SK-N-SH (cell line): ENCODE data around the gene SERTAD2. TPM values are rescaled to one million over a fixed set of nuclear protein-coding genes. Genes with fewer than 3 reads are reported as not detected.

Experiments
- CTCF ChIA-PET: fragments of 300-600, 350-600 bp; formaldehyde crosslinking; extraction: SDS; loops from one replicate; lab custom pipeline; 2021; lab: Yijun Ruan, JAX
- POLR2A ChIA-PET: fragments of 350-600 bp; sonication (Branson Sonifier 250); formaldehyde crosslinking; extraction: SDS; loops from one replicate; lab custom pipeline; 2020; ENCODE audit warnings: antibody characterized with exemption, inconsistent platforms; lab: Yijun Ruan, JAX
- DNase-seq: peaks from one replicate; pipeline ENCODE4 v3.0.0; 2012
- H2AFZ ChIP-seq: fragments of 200-600 bp; sonication (generic); 2 replicates; pipeline ENCODE4 v1.8.1; 2016; ENCODE audit warnings: antibody characterized with exemption, mild to moderate bottlenecking, low read depth
- H3F3A ChIP-seq: fragments of 200-600 bp; sonication (generic); replicated peaks from 2 replicates; pipeline ENCODE3; 2016; ENCODE audit warnings: antibody characterized with exemption, mild to moderate bottlenecking; ENCODE audit not compliant: insufficient read depth
- H3K27ac ChIP-seq, 2 experiments: fragments of 200-500 bp in 1 of 2; fragments of 200-600 bp in 1 of 2; sonication (Bioruptor generic) in 1 of 2; sonication (generic), shearing (Covaris generic) in 1 of 2; 2 replicates each; pipeline versions ENCODE4 v1.5.1 to v1.6.1; 2014 to 2016; ENCODE audit warnings: low read depth in 2 of 2, inconsistent platforms in 1 of 2, low read length in 1 of 2, mild to moderate bottlenecking in 1 of 2, mixed read lengths in 1 of 2
- H3K27me3 ChIP-seq: fragments of 200-600 bp; sonication (generic), shearing (Covaris generic); 2 replicates; pipeline ENCODE4 v1.6.1; 2016; ENCODE audit warnings: mixed run types; ENCODE audit not compliant: insufficient read depth
- H3K36me3 ChIP-seq, 2 experiments: fragments of 200-500 bp in 1 of 2; fragments of 200-600 bp in 1 of 2; sonication (Bioruptor generic) in 1 of 2; sonication (generic) in 1 of 2; replicated peaks in 1 of 2; 2 replicates each; pipeline versions ENCODE3 to v1.5.1; 2014 to 2016; ENCODE audit warnings: low read length in 1 of 2, mild to moderate bottlenecking in 1 of 2; ENCODE audit not compliant: insufficient read depth in 2 of 2, control insufficient read depth in 1 of 2
- H3K4me1 ChIP-seq, 2 experiments: fragments of 200-500 bp in 1 of 2; fragments of 200-600 bp in 1 of 2; sonication (Bioruptor generic) in 1 of 2; sonication (generic), shearing (Covaris generic) in 1 of 2; 2 replicates each; pipeline versions ENCODE4 v1.5.1 to v1.6.1; 2014 to 2016; ENCODE audit warnings: low read depth in 1 of 2, low read length in 1 of 2, mixed run types in 1 of 2; ENCODE audit not compliant: insufficient read depth in 2 of 2, control insufficient read depth in 1 of 2
- H3K4me2 ChIP-seq: fragments of 200-600 bp; sonication (generic), shearing (Covaris generic); 2 replicates; pipeline ENCODE4 v1.6.1; 2017; ENCODE audit warnings: mixed run types
- H3K4me3 ChIP-seq, 2 experiments: fragments of 200-500 bp in 1 of 2; fragments of 200-600 bp in 1 of 2; sonication (Bioruptor generic) in 1 of 2; sonication (generic), shearing (Covaris generic) in 1 of 2; 2 replicates each; pipeline versions ENCODE4 v1.5.1 to v1.8.1; 2014 to 2016; ENCODE audit warnings: low read depth in 2 of 2, inconsistent platforms in 1 of 2, low read length in 1 of 2, mild to moderate bottlenecking in 1 of 2, mixed read lengths in 1 of 2, moderate library complexity in 1 of 2
- H3K79me2 ChIP-seq: fragments of 200-600 bp; sonication (generic); 2 replicates; pipeline ENCODE4 v1.8.1; 2017; ENCODE audit warnings: mild to moderate bottlenecking; ENCODE audit not compliant: insufficient read depth
- H3K9ac ChIP-seq: fragments of 200-600 bp; sonication (generic); 2 replicates; pipeline ENCODE4 v1.6.1; 2017; ENCODE audit warnings: mixed run types
- H3K9me2 ChIP-seq: fragments of 200-600 bp; sonication (generic); 2 replicates; pipeline ENCODE4 v1.6.1; 2017; ENCODE audit warnings: mixed run types
- H3K9me3 ChIP-seq: fragments of 200-600 bp; sonication (generic); 2 replicates; pipeline ENCODE4 v1.6.1; 2017; ENCODE audit warnings: mixed run types, mild to moderate bottlenecking, moderate library complexity
- H4K20me1 ChIP-seq: fragments of 200-600 bp; sonication (generic); 2 replicates; pipeline ENCODE4 v1.6.1; 2017; ENCODE audit warnings: mild to moderate bottlenecking, mixed run types; ENCODE audit not compliant: insufficient read depth
- CTCF ChIP-seq: fragments of 200-600 bp; sonication (generic); IDR thresholded peaks from 2 replicates; pipeline ENCODE4 v1.6.1; 2017; ENCODE audit warnings: antibody characterized with exemption, mild to moderate bottlenecking, moderate library complexity
- GABPA ChIP-seq: IDR thresholded peaks from 2 replicates; pipeline ENCODE4 v1.4.0; 2012; ENCODE audit warnings: low read depth, mild to moderate bottlenecking
- GATA2 ChIP-seq: sonication (generic); formaldehyde crosslinking; IDR thresholded peaks from 2 replicates; pipeline ENCODE4 v1.5.0; 2020; ENCODE audit warnings: mild to moderate bottlenecking, missing genetic modification reagents
- JUND ChIP-seq: IDR thresholded peaks from 2 replicates; pipeline ENCODE4 v1.4.0; 2012
- RXRA ChIP-seq: IDR thresholded peaks from 2 replicates; pipeline ENCODE4 v1.4.0; 2012; ENCODE audit warnings: low read depth, mild to moderate bottlenecking, borderline replicate concordance
- SIN3A ChIP-seq: IDR thresholded peaks from 2 replicates; pipeline ENCODE4 v1.6.1; 2012; ENCODE audit warnings: low read depth, mild to moderate bottlenecking, low read length, moderate library complexity, borderline replicate concordance
- TCF12 ChIP-seq: IDR thresholded peaks from 2 replicates; pipeline ENCODE4 v1.4.0; 2012
- USF1 ChIP-seq: IDR thresholded peaks from 2 replicates; pipeline ENCODE4 v1.4.0; 2012; ENCODE audit warnings: low read depth, borderline replicate concordance
- USF2 ChIP-seq: fragments of 150-350 bp; IDR thresholded peaks from 2 replicates; pipeline ENCODE4 v1.6.1; 2017; ENCODE audit warnings: antibody characterized with exemption, low read length, low read depth, borderline replicate concordance
- WGBS: methylation state at CpG from one replicate; pipeline ENCODE4 v1.1.6; 2017; ENCODE audit warnings: low lambda C conversion rate; 5-methylcytosine and 5-hydroxymethylcytosine counted together
- polyA plus RNA-seq, 3 experiments: library from polyadenylated mRNA; depleted of rRNA; stranded (reverse); fragments of >200 nt; gene quantifications; 2 replicates each; pipeline ENCODE4 v1.2.3, GENCODE V29; 2012

Gene SERTAD2
- polyA plus RNA-seq, 1 of the 3 experiments (the other 2 are of a cell fraction): 9.1 TPM

- peaks cover 3% of the 10 kb centered on the region for H3F3A ChIP-seq
- DNase-seq: no peak
- ChIA-PET POLR2A (no interaction called here), CTCF (interaction anchor here (5.1 kb wide), 1 partner anchor 8 kb away, joined by 34 read pairs; no protein-coding TSS in a partner anchor)
- H2AFZ ChIP-seq: no peak overlapping the region
- no peaks in the 10 kb centered on the region for H3K9me3 ChIP-seq
- no peak overlapping the region for H3K4me2 ChIP-seq
- H3K4me3 ChIP-seq: no peak overlapping the region
- H3K27me3 ChIP-seq: no peaks in the 10 kb centered on the region
- peaks cover 95% of the 10 kb centered on the region for H3K79me2 ChIP-seq
- TF ChIP-seq RXRA (no peak), JUND (no peak), GABPA (no peak)
- H3K36me3 ChIP-seq: peaks cover 30 to 35% of the 10 kb centered on the region in 2 experiments
- H3K9me2 ChIP-seq: no peaks in the 10 kb centered on the region
- H4K20me1 ChIP-seq: peaks cover 80% of the 10 kb centered on the region
- 99% methylated on average over 5 of the region's 5 CpGs for WGBS
- peaks cover 14 to 38% of the 10 kb centered on the region in 2 experiments; a peak in 3 of 4 replicates for H3K4me1 ChIP-seq
- no peak overlapping the region for H3K9ac ChIP-seq
- H3K27ac ChIP-seq: no peak overlapping the region
Observed at GRCh38 chr2:64637931-64638330, 15.8 kb downstream of the SERTAD2 start.

- Histone ChIP-seq H3K9me2 (no peaks in the 10 kb centered on the region), H3K79me2 (peaks cover 87% of the 10 kb centered on the region), H2AFZ (no peak overlapping the region), H3F3A (peaks cover 3% of the 10 kb centered on the region), H4K20me1 (peaks cover 80% of the 10 kb centered on the region), H3K9me3 (no peaks in the 10 kb centered on the region), H3K27ac (no peak overlapping the region), H3K4me2 (no peak overlapping the region), H3K4me3 (no peak overlapping the region), H3K36me3 (peaks cover 32 to 43% of the 10 kb centered on the region in 2 experiments), H3K9ac (no peak overlapping the region), H3K27me3 (no peaks in the 10 kb centered on the region), H3K4me1 (peaks cover 16 to 38% of the 10 kb centered on the region in 2 experiments; a peak in 3 of 4 replicates)
- ChIA-PET POLR2A (no interaction called here), CTCF (interaction anchor here (0.6 to 5.1 kb wide), 5 partner anchors 9 to 306 kb away, joined by 3 to 34 read pairs (median 4); partner anchors contain the start of gene SERTAD2)
- no peak for DNase-seq
- TF ChIP-seq TCF12 (no peak), USF1 (no peak), CTCF (no peak), GATA2 (no peak), USF2 (no peak), SIN3A (no peak)
- WGBS: 93% methylated on average over 9 of the region's 9 CpGs
Observed at GRCh38 chr2:64637000-64637635, 16.6 kb downstream of the SERTAD2 start.
